GM18502 (cell line): Measurements from ENCODE around the gene ACOXL.

Experiments
- ATAC-seq: cut with Tn5 transposase; IDR thresholded peaks from one replicate; pipeline ENCODE4 v1.9.1; 2021; ENCODE audit warnings: mild to moderate bottlenecking; ENCODE audit not compliant: unreplicated experiment, poor library complexity

The ACOXL gene

DNA sequence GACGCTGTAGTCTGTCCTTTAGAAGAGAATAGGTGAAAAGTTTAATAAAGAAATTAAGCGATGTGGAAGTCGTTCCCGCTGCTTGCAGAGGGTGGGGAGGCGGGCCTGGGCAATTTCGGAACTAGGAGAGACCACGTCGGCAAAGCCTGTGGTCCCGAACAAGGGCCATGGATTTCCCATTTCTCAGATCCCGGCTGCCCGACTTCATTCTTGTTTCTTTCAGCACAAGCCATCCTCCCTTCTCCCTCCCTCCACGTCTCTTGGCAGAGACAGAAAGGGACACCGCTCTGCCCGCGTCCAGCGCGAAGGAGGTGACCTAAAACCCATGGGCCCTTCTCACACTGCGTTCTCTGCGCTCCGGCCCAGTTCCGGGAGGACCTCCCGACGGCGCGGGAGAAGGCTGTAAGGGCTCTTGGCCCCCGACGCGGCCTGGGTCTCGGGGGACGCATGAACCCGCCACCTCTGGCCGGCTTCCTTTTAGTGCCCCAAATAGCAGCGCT lies 386.2 kb downstream of the ACOXL start:
- ATAC-seq = no peak

DNA sequence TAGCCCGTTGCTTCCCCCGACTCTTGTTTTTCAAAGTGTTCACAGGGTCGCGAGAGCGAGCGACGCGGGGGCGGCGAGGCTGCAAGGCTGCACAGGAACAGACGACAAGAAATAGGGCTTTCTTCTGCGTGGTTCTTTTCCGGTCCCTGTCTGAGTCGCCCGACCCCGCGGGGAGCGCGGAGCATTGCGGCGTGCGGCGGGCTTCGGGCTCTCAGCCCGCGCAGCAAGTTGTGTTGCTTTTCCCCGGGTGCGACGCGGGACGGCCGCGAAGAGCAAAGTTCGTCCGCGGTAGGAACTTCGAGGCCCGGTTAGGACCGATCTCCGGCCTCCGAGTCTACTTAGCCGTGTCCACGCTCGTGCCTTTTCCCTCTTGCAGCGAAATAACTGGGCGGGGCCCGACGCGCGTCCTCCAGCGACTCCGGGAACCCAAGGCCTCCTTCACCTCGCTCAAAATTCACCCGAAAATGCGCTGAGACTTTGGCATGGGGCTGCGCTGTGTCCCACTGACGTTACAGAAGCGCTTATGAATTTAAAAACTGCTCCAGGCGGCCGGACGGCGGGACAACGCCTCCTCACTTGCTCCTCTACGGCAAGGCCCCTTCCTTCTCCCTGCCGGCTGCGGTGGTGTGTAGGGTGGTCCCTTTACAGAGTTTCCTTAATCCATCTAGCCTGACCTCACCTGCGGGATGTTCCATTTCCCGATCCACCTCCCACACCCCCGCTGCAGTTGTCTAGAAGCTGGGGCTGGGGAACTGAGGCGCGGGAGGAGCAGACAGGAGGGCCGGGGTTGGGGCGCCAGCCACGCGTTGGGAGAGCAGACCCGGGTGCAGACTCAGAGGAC lies 386.8 kb downstream of the ACOXL start:
- ATAC-seq = no peak

DNA sequence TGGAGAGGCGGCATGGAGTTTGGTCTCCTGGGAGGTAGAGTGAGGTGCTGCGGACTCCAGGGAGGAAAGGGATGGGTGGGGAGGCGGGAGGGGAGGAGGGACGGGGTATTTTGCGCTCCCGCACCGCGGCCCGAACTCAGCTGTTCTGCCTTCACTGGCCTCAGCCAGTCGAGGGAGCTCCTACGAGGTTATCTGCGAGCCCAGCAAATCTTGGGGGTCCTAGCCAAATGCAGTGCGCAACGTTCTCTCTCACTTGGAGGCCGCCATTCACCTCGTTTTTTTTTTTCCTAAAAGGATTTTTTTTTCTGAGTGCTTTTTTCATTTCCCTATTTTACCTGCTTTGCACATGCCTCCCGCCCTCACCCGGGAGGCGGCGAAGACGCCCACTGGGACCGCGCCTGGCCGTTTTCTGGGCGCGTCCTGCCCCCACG lies 387.5 kb downstream of the ACOXL start:
- no peak for ATAC-seq

GRCh38 chr2:111120253-111121027 lies 388.1 kb downstream of the ACOXL start, which contains the start of gene BCL2L11:
TSS of gene BCL2L11 (plus strand) at chr2:111120914. CDS start at chr2:111123746, 2,832 bp downstream.
- peak; percentile 64 for ATAC-seq

DNA sequence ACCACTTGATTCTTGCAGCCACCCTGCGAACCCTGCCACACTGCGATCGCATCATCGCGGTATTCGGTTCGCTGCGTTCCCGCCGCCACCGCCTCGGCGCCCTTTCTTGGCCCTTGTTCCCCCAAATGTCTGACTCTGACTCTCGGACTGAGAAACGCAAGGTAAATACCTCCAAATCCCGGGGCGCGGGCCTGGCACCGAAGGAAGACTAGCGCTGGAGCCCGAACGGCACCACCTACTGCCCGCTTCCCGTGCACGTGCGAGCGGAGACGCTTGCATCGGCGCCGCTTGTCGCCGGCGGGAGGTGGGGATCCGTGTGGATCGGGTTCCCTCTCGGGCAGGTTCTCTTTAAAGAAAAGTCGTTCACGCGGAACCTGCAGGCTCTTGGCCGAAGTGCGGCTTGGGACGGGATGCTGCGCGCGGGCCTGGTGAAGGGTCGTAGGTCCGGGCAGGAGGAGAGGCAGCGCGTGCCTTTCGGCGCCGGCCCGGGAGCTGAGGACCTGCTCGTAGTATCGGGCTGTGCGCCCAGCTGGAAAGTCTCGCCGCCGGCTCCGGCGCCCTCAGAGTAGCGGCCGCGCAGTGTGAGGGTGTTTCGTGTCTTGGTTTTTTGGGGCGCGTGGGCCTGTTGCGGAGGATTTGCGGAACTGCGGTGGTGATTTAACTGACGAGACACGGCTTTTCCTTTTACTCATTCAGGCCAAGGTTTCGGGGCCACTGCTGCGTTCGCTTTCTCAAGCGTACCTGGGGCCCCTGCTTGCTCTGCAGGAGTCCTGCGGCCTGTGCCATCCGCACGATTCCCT lies 388.9 kb downstream of the ACOXL start:
- ATAC-seq = peak; percentile 6

DNA sequence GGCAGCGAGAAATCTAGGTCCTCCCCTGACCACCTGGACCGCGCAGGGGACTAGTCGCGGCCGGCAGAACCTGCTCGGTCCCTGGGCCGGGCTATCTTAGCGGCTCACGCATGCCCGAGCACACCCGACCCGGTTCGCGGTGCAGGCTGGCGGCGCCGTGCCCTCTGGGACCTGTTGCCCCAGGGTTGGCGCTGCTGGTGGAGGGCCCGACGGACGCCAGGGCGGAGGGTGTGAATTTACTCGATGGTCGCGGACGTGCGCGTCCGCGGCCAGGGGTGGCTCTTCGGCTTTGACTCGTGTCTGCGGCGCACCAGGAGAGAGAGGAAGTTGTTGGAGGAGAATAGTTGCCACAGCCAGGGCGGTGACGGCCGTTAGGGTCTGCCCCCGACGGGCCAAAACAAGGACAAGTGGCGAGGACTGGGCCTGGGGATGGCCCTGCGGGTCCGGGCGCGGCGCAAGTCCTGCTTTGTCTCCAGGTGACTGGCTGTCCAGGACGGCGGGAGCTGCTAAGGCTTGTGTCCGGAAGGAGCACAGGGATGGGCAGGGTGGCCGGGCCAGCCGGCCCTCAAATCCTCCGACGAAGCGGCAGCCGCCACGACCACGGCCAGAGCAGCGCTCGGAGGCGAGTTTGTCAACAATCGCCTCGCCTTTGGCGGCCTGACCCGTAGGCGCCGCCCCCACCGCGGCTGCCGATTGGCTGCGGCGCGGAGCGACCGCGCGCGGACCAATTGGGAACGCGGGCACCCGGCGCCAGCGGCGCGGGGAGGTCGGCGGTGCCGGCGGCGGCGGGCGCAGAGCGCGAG lies 389.7 kb downstream of the ACOXL start:
- ATAC-seq = peak; percentile 53

- peak; percentile 4 for ATAC-seq
These were observed 390.5 kb downstream of the ACOXL start for GRCh38 chr2:111122631-111123421.

- no peak for ATAC-seq
These were observed 391.4 kb downstream of the ACOXL start for GRCh38 chr2:111123751-111124150.

- ATAC-seq = no peak
These were observed 394.2 kb downstream of the ACOXL start for GRCh38 chr2:111126581-111126980.

DNA sequence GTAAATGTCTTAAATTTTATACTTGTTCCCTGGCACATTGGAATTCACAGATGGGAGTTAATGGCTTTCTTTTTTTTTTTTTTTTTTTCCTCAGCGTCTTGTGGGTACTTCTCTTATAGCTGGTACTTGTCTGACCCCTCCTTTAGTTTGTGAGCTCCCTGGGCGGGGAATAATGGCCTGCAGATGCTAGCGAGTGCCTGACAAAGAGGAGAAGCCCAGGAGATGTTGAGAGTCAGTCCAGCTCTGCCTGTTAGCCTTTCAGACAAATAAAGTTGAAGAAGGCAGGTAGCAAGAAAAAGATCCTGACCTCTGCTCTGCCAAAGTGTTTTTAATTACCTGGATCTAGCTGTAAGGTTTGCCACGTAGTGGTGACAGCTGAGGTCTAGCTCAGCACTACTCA lies 395.0 kb downstream of the ACOXL start:
- no peak for ATAC-seq

GRCh38 chr2:111128096-111128495 lies 395.7 kb downstream of the ACOXL start:
- no peak for ATAC-seq

GRCh38 chr2:111133603-111134002 lies 401.2 kb downstream of the ACOXL start:
- ATAC-seq = no peak

DNA sequence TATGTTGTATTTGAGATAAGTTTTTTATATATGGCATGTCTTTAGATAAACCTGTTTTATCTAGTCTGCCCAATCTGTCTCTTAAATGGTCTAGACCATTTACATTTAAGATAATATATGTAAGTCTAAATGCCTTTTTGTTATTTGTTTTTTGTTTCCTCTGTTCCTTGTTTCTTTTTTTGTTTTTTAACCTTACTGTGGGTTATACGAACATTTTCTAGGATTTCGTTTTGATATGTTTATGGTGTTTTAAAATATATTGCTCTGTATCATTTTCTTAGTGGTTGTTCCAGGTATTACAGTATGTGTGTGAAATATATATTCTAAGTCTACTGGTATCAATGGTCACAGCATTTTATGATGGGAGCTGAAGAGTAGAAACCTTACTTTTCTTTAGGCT lies 401.7 kb downstream of the ACOXL start:
- ATAC-seq = no peak

DNA sequence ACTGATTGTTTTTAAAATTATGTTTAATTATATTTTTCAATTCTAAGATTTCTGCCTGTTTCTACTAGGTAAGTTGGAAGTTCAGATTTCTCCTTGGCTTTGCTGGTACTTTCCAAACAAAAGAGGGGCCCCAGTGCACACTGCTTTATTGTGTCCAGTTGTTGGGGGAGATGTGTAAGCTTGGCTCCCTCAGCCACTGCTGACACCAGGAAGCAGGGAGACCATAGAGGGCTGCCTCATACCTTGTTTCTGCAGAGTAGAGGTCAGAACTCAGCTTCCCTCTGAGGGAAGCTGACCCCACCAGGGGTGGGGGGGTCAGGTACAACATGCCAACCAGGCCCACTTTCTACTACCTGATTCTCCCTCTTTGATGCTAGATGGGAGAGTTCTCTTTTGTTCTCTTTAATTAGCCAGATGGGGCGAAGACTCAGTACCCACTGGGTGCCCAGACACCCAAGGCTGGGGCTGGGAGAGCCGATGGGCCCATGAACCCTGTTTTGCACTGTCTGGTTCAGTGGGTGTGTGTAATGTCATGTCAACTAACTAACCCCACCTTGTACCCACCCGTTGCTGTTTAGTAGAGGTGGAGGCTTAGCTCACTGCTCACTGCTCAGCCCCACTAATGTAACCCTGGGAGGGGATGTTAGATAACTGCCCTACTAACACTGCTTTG lies 403.0 kb downstream of the ACOXL start:
- no peak for ATAC-seq

GRCh38 chr2:111135910-111136297 lies 403.5 kb downstream of the ACOXL start:
- no peak for ATAC-seq

- ATAC-seq = no peak
These were observed 406.5 kb downstream of the ACOXL start for GRCh38 chr2:111138839-111139238.

- ATAC-seq = no peak
These were observed 407.4 kb downstream of the ACOXL start for GRCh38 chr2:111139637-111140317.

GRCh38 chr2:111140815-111141214 lies 408.4 kb downstream of the ACOXL start:
- no peak for ATAC-seq
